NCI-H1930 (cell line): ENCODE measurements around the gene SLC8A1.

Source experiments
- DNase-seq, 2 experiments: peaks; one replicate each; lab custom pipeline; 2025; lab: John Stamatoyannopoulos, UW

Gene SLC8A1

GRCh38 chr2:40047406-40047805, 404.5 kb downstream of the SLC8A1 start:
- DNase-seq, result no peak
